GM23338 (cell line): ENCODE measurements around the gene E2F3. TPM values are rescaled to one million over a fixed set of nuclear protein-coding genes. Genes with fewer than 3 reads are reported as not detected.

ENCODE experiments used
- ATAC-seq: fragments of 200-7000 bp; cut with Tn5 transposase; 3 replicates; pipeline ENCODE4 v1.9.1; 2020
- DNase-seq: peaks from one replicate; pipeline ENCODE4 v3.0.0-alpha.2; 2015; ENCODE audit warnings: low spot score
- H2AFZ ChIP-seq: fragments of 200-600 bp; sonication (generic); 2 replicates; pipeline ENCODE4 v1.8.0; 2016; ENCODE audit warnings: antibody characterized with exemption, mild to moderate bottlenecking, moderate library complexity
- H3F3A ChIP-seq: fragments of 200-600 bp; sonication (generic); replicated peaks from 2 replicates; pipeline ENCODE4 v1.8.0; 2017; ENCODE audit warnings: antibody characterized with exemption, mixed run types, low read depth
- H3K27ac ChIP-seq: fragments of 200-600 bp; sonication (generic); 2 replicates; pipeline ENCODE4 v1.6.1; 2016; ENCODE audit warnings: low read depth
- H3K27me3 ChIP-seq: fragments of 200-600 bp; sonication (generic); 2 replicates; pipeline ENCODE4 v1.8.0; 2016; ENCODE audit warnings: mild to moderate bottlenecking, mixed run types, moderate library complexity; ENCODE audit not compliant: insufficient read depth
- H3K36me3 ChIP-seq: fragments of 200-600 bp; sonication (generic); 2 replicates; pipeline ENCODE4 v1.8.0; 2016; ENCODE audit warnings: mild to moderate bottlenecking; ENCODE audit not compliant: insufficient read depth
- H3K4me1 ChIP-seq: fragments of 200-600 bp; sonication (generic); 2 replicates; pipeline ENCODE4 v1.8.0; 2016; ENCODE audit warnings: mild to moderate bottlenecking, moderate library complexity; ENCODE audit not compliant: insufficient read depth
- H3K4me2 ChIP-seq: fragments of 200-600 bp; sonication (generic); 2 replicates; pipeline ENCODE4 v1.7.1; 2017; ENCODE audit warnings: mixed run types
- H3K4me3 ChIP-seq: fragments of 200-600 bp; sonication (generic); 2 replicates; pipeline ENCODE4 v1.6.1; 2016; ENCODE audit warnings: mixed run types
- H3K79me2 ChIP-seq: fragments of 200-600 bp; sonication (generic); replicated peaks from 2 replicates; pipeline ENCODE4 v1.8.0; 2017; ENCODE audit warnings: mild to moderate bottlenecking; ENCODE audit not compliant: insufficient read depth
- H3K9me2 ChIP-seq: fragments of 200-600 bp; sonication (generic); 2 replicates; pipeline ENCODE4 v1.8.0; 2017; ENCODE audit not compliant: insufficient read depth
- H4K20me1 ChIP-seq: fragments of 200-600 bp; sonication (generic); replicated peaks from 2 replicates; pipeline ENCODE4 v1.8.0; 2017; ENCODE audit warnings: mild to moderate bottlenecking; ENCODE audit not compliant: insufficient read depth
- H3K27ac Mint-ChIP-seq: 2 replicates; pipeline ENCODE4 v1.8.0; 2020; ENCODE audit warnings: inconsistent platforms, mild to moderate bottlenecking, moderate library complexity, mixed read lengths
- H3K27me3 Mint-ChIP-seq: 3 replicates; pipeline ENCODE4 v1.8.0; 2022; ENCODE audit warnings: low read depth, mild to moderate bottlenecking, moderate library complexity, mixed read lengths, inconsistent platforms; ENCODE audit not compliant: insufficient read depth, poor library complexity
- H3K36me3 Mint-ChIP-seq: 3 replicates; pipeline ENCODE4 v1.8.0; 2021; ENCODE audit warnings: low read depth, mild to moderate bottlenecking, inconsistent platforms, moderate library complexity, mixed read lengths
- H3K4me1 Mint-ChIP-seq: 3 replicates; pipeline ENCODE4 v1.8.0; 2020; ENCODE audit warnings: mild to moderate bottlenecking, inconsistent platforms, mixed read lengths
- H3K4me3 Mint-ChIP-seq: 3 replicates; pipeline ENCODE4 v1.8.0; 2021; ENCODE audit warnings: moderate library complexity, mild to moderate bottlenecking, inconsistent platforms, mixed read lengths
- H3K9me3 Mint-ChIP-seq: 3 replicates; pipeline ENCODE4 v1.8.0; 2020; ENCODE audit warnings: moderate library complexity, mild to moderate bottlenecking, inconsistent platforms, mixed read lengths
- EZH2phosphoT487 ChIP-seq: fragments of 200-600 bp; sonication (generic); IDR thresholded peaks from one replicate; pipeline ENCODE4 v1.8.1; 2018; ENCODE audit warnings: antibody characterized with exemption; ENCODE audit not compliant: unreplicated experiment
- JUNB ChIP-seq: IDR thresholded peaks from one replicate; pipeline ENCODE4 v1.6.1; 2016; ENCODE audit warnings: antibody characterized with exemption; ENCODE audit not compliant: unreplicated experiment
- NANOG ChIP-seq: IDR thresholded peaks from 2 replicates; pipeline ENCODE4 v1.6.1; 2016; ENCODE audit warnings: antibody characterized with exemption, borderline replicate concordance
- POLR2AphosphoS5 ChIP-seq: IDR thresholded peaks from 2 replicates; pipeline ENCODE4 v1.6.1; 2016; ENCODE audit warnings: antibody characterized with exemption, low read depth
- REST ChIP-seq: IDR thresholded peaks from one replicate; pipeline ENCODE4 v1.6.1; 2018; ENCODE audit warnings: antibody characterized with exemption; ENCODE audit not compliant: unreplicated experiment
- STAT1 ChIP-seq: IDR thresholded peaks from one replicate; pipeline ENCODE4 v1.6.1; 2016; ENCODE audit warnings: antibody characterized with exemption; ENCODE audit not compliant: unreplicated experiment
- ZNF331 ChIP-seq: fragments of 250-450 bp; sonication (Bioruptor Pico); IDR thresholded peaks from 2 replicates; pipeline ENCODE4 v1.5.0; 2020; ENCODE audit warnings: low read depth, mild to moderate bottlenecking, moderate library complexity
- ZNF462 ChIP-seq: fragments of 250-450 bp; sonication (Bioruptor Pico); IDR thresholded peaks from 2 replicates; pipeline ENCODE4 v1.5.0; 2020; ENCODE audit warnings: mild to moderate bottlenecking, moderate library complexity
- polyA plus RNA-seq: library from polyadenylated mRNA; unstranded; fragments of >200 nt; fragmentation: Nextera tagmentation; extraction: Ambion mirVana; gene quantifications from 2 replicates; pipeline ENCODE4 v1.2.1, GENCODE V29; 2016
- total RNA-seq: library from RNA; depleted of rRNA; stranded (reverse); fragments of >200 nt; shearing (Covaris generic); gene quantifications from 2 replicates; pipeline ENCODE4 v1.2.3, GENCODE V29; 2014

The E2F3 gene
- total and polyA plus RNA-seq, 2 experiments from 2014 or later, result 27.2 to 33.5 TPM

- Histone ChIP-seq H3F3A (no peaks in the 10 kb centered on the region), H3K79me2 (peaks cover 100% of the 10 kb centered on the region), H3K4me2 (no peak overlapping the region), H3K27ac (no peak overlapping the region), H3K4me1 (peaks cover 18% of the 10 kb centered on the region), H3K36me3 (no peaks in the 10 kb centered on the region), H3K4me3 (no peak overlapping the region), H4K20me1 (peaks cover 28% of the 10 kb centered on the region; the same call in 1 of the 2 replicates), H3K9me2 (no peaks in the 10 kb centered on the region), H3K27me3 (no peaks in the 10 kb centered on the region), H2AFZ (no peak overlapping the region)
- H3K4me3 Mint-ChIP-seq, result no peak overlapping the region
- TF ChIP-seq ZNF331 (CRISPR knock-in tag) (no peak), STAT1 (no peak), NANOG (no peak), JUNB (no peak), EZH2phosphoT487 (no peak), REST (no peak), POLR2AphosphoS5 (no peak), ZNF462 (no peak)
- no peak for DNase-seq
- no peak overlapping the region for H3K27ac Mint-ChIP-seq
- H3K27me3 Mint-ChIP-seq, result peaks cover 3% of the 10 kb centered on the region
- peaks cover 31% of the 10 kb centered on the region for H3K4me1 Mint-ChIP-seq
- no peak for ATAC-seq
- H3K36me3 Mint-ChIP-seq, result peaks cover 27% of the 10 kb centered on the region
- no peaks in the 10 kb centered on the region for H3K9me3 Mint-ChIP-seq
These were observed 38.6 kb downstream of the E2F3 start for GRCh38 chr6:20440296-20440695.
